ENCODE measurements around the gene CFAP107. TPM values are rescaled to one million over a fixed set of nuclear protein-coding genes. Genes with fewer than 3 reads are reported as not detected.
"Not testable (repeated sequence)": the region's sequence is repeated elsewhere in the genome, so short reads cannot be mapped to it uniquely, and the experiment has no call there.

The CFAP107 gene
- total RNA-seq, 1 donor from 2014 or later, result not detected

DNA sequence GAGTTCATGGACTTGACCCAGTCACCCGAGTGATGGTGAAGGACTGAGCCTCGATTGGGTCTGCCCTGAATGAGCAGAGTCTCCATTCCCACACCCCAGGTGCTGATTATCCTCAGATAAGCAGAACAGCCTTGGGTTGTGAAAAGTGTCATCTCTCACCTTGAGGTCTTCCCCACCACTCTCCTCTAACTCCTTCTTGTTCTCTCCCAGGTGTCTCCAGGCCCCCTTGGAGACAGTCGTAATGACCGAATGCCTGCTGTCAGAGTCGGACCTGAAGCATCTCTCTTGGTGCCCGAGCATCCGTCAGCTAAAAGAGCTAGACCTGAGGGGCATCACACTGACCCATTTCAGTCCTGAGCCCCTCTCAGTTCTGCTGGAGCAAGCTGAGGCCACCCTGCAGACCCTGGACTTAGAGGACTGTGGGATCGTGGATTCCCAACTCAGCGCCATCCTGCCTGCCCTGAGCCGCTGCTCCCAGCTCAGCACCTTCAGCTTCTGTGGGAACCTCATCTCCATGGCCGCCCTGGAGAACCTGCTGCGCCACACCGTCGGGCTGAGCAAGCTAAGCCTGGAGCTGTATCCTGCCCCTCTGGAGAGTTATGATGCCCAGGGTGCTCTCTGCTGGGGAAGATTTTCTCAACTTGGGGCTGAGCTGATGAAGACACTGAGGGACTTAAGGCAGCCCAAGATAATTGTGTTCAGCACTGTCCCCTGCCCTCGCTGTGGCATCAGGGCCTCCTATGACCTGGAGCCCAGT, 31.0 kb downstream of the CFAP107 start:
- intact Hi-C loops (cut with micrococcal nuclease), result no loop called here

DNA sequence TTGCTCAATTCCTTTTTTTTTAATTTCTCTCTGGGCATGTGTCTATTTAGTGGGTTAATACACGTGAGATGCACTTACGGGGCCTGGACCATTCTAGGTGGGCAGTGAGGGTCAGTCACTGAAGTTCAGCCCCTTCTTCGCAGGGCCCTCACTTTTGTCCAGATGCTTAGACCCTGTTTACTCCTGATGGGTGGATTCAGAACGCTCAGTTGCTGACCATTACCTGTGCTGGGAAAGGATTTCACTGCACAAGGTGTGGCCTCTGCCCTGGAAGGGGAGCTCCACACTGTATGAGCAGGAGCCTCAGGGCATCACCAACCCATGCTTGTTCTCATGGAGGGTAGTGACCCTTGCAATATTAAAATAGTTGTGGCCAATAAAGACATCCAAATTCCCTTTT, 32.1 kb downstream of the CFAP107 start:
- intact Hi-C loops (cut with micrococcal nuclease), result no loop called here

DNA sequence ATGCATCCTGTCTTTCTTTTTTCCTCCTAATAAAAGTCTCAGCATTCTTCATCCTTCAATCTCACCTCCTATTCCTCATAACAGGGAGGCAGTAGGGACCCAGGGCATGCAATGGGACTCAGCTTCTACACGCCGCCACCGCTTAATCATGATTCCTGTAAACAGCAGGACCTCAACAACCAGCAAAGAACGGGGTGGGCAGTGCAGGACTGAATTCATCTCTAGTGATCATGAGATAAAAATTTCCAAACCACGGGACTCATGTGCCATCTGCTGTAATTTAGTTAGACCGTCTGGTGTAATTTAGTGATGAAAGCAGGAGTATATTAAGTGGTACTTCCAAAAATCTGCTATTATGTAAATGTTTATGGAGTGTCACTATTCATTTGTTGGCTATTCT, 32.9 kb downstream of the CFAP107 start:
- intact Hi-C loops (cut with micrococcal nuclease), result no loop called here

DNA sequence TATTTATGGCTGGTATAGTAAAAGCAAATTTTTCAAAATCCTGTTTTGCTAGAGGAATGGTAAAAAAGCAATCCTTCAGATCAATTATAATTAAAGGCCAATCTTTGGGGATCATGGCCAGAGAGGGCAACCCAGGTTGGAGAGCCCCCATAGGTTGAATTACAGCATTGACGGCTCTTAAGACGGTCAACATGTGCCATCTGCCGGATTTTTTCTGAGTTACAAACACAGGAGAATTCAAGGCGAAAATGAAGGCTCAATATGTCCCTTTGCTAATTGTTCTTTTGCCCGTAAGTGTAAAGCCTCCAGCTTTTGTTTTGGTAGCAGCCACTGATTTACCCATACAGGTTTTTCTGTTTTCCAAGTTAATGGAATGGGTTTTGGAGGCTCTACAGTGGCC, 35.5 kb downstream of the CFAP107 start:
- intact Hi-C loops (cut with micrococcal nuclease), result not testable (repeated sequence)

DNA sequence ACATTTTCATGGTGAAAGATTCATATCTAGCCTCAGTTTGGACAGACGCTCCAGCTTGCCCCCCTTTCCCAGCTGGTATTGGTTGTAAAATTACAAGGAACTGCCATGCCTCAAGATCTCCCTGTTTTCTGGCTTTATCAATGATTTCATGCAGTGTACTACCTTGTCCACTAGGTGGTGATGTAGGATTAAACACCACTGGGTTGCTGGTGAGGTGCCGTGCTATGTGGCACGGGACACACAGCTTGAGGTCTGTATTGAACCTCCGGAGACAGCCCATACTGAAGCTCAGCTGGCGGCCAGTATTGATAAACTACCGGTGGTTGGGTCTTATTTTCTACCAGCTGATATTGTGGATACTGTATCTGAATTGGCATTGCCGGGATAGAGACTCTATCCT, 37.8 kb downstream of the CFAP107 start:
- intact Hi-C loops (cut with micrococcal nuclease), result not testable (repeated sequence)

DNA sequence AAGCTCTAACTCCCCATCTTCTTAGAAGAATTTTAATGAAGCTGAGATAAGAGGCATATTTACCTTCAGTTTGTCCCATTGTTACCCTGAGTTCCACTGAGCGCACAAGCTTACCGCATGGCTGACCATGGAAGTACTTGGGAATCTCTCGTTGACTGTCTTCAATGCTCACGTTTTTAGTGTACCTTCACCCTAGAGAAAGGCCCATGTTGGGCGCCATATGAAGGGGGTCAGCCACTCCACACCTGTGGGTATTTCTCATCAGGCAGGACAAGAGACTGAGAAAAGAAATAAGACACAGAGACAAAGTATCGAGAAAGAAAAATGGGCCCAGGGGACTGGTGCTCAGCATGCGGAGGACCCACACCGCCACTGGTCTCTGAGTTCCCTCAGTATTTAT, 38.7 kb downstream of the CFAP107 start:
- intact Hi-C loops (cut with micrococcal nuclease), result not testable (repeated sequence)

DNA sequence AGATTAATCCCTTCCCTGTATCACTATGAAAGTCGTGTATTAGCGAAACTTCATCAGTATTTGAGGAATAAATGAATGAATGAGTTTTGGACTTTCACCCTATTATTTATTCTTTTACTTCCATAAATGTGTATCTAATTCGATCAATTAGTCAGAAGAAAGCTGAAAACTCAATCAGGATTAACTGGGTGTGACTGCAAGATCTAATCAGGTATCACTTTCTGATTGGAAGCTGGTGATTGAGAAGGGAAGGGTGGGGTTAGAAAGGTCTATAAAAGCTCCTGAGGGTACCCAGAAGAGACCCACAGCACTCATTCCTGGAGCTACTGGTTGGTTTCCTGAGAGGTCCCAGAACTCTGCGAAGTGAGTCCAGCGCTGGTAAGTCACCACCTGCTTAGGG, 45.1 kb downstream of the CFAP107 start, which contains the start of gene PRAMEF1:
Gene PRAMEF1 (plus strand): TSS at position 301 of the 400 bp plus-strand sequence. CDS start 1,831 bp downstream, outside the sequence.
- intact Hi-C loops (cut with micrococcal nuclease), result not testable (repeated sequence)

DNA sequence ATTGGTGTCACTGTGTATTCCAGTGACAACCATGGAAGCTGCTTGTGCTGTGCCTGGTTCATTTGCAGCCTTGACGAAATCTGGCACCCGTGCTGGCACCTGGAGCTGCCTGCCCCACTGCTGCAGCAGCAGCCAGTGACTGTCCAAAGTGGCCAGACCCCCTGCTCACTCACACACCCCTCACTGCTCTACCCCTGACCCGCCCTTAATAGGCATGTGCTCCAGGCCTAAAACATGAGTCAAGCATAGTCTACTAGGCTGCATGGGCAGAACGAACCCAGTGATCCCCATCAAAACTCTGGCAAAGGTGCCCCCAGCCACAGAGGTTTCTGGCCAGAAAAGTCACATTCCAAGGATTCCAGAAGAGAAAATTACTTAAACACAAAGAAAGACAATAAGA, 52.9 kb downstream of the CFAP107 start:
- intact Hi-C loops (cut with micrococcal nuclease), result no loop called here

DNA sequence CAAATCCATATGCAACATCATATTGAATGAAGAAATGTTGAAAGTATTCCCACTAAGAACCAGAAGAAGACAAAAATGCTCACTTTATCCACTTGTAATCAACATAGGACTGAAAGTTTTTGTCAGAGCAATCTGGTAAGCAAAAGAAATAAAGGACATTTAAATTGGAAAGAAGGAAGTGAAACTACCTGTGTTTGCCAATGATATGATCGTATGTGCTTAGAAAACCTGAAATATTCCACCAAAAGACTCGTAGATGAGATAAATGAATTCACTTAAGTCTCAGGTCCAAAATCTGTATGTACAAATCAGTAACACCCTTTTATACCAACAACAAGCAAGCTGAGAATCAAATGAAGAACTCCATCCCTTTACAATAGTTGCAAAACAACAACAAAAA, 53.7 kb downstream of the CFAP107 start:
- intact Hi-C loops (cut with micrococcal nuclease), result no loop called here

DNA sequence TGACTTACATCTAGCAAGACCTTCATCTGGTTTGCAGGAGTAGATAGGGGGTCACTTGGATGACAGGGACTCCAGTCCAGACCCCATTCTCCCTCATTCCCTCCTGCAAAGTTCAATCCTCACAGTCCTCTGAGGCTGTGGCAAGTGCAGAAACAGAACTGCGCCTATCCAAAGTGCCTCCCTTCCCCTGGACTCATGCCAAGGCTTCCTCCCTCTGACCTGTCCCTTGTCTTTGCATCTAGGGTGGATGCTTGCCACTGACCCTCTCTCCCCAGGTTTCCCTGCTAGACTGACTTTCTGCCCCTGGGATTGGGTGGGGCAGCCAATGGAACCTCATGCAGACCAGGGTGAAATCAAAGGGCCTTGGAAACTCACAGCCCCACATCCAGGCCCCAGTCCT, 63.9 kb downstream of the CFAP107 start:
- intact Hi-C loops (cut with micrococcal nuclease), result no loop called here

DNA sequence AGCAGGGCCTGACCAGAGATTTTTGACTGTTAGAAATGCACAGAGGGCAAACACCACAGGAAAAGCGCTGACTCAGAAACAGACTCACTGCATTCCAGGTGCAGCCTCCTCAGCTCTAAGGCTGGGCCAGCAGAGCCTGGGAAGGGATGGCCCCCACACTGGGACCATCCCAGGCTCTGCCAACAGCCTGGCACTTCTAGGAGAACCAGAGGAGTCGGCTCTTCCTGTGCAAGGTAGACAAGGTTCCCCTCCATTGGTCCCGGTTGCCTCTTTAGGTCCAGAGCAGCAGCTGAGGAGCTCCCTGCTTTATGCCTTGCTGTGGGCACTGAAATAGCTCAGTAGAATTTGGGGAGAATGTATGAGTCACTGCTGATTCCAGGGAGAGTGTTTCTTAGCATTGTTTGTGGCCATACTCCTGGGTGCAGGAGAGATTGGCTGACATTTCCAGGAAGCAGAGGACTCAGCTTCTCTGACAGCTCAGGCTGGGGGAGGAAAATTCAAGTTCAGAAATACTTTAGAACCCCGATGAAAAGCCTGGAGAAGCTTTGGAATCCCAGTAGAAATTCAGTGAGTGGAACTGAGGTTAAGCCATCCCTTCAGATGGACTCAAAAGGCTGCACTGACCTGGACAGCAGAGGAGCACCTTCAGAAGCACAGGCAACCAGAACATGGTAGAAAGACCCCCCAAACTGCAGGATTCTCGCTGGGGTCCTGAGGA, 64.8 kb downstream of the CFAP107 start:
- intact Hi-C loops (cut with micrococcal nuclease), result no loop called here

DNA sequence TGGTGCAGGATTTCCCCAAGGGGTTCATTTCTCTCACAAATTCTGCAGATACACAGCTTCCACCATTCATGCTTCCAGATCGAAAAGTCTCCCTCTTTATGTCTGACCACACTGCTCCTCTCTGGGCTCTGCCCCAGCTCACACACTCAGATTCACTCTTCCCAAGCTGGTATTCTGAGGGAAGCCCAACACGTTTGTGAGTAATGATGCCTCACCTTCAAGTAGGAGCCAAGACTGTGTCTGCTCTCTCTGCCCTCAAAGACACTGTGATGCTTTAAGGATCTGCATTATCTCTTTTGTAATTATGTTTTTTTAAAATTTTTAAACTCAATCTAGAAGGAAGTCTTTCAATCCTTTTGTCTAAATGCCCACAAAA, 65.4 kb downstream of the CFAP107 start:
- intact Hi-C loops (cut with micrococcal nuclease), result no loop called here

Other genes with a start within 250 kb of the CFAP107 start
- gene DHRS3, start 128.0 kb upstream of the CFAP107 start, total RNA-seq, result 79.5 and 87.0 TPM in 2 replicates
- not detected in 2 replicates for gene AADACL4, start 102.1 kb upstream of the CFAP107 start, total RNA-seq
- gene AADACL3, start 30.1 kb upstream of the CFAP107 start, total RNA-seq, result not detected in 2 replicates
- not detected in 2 replicates for gene PRAMEF12, start 27.5 kb downstream of the CFAP107 start, total RNA-seq
- not detected in 2 replicates for gene PRAMEF1, start 45.2 kb downstream of the CFAP107 start, total RNA-seq
- not detected in 2 replicates for gene PRAMEF11, start 85.2 kb downstream of the CFAP107 start, total RNA-seq
- gene HNRNPCL1, start 102.5 kb downstream of the CFAP107 start, total RNA-seq, result not detected in 2 replicates
- not detected in 2 replicates for gene PRAMEF2, start 110.9 kb downstream of the CFAP107 start, total RNA-seq
- not detected in 2 replicates for gene PRAMEF4, start 140.0 kb downstream of the CFAP107 start, total RNA-seq
- gene PRAMEF10, start 152.1 kb downstream of the CFAP107 start, total RNA-seq, result not detected in 2 replicates
- not detected in 2 replicates for gene PRAMEF7, start 170.4 kb downstream of the CFAP107 start, total RNA-seq
- gene PRAMEF6, start 201.4 kb downstream of the CFAP107 start, total RNA-seq, result not detected in 2 replicates

Data from T-helper 1 cell treated with Interleukin-12 subunit alpha and Interleukin-12 subunit beta and Interleukin-4 antibody, amounts not matched to agents 30 ng/mL and 1 ng/mL, for 36 hours (primary cell).